Measurements from ENCODE around the gene SLC39A11.

GRCh38 chr17:72860778-72861177, 231.7 kb downstream of the SLC39A11 start:
- no peak for TF ChIP-seq CTCF (IDR thresholded peaks at IDR 0.05)
- no peak for TF ChIP-seq POLR2A (IDR thresholded peaks at IDR 0.05)
